NCI-H2107 (cell line): ENCODE data around the gene KLK10.
"Not testable (repeated sequence)": the region's sequence is repeated elsewhere in the genome, so short reads cannot be mapped to it uniquely, and the experiment has no call there.

Experiments used
- DNase-seq: peaks from one replicate; lab custom pipeline; 2025; lab: John Stamatoyannopoulos, UW

KLK10 gene

DNA sequence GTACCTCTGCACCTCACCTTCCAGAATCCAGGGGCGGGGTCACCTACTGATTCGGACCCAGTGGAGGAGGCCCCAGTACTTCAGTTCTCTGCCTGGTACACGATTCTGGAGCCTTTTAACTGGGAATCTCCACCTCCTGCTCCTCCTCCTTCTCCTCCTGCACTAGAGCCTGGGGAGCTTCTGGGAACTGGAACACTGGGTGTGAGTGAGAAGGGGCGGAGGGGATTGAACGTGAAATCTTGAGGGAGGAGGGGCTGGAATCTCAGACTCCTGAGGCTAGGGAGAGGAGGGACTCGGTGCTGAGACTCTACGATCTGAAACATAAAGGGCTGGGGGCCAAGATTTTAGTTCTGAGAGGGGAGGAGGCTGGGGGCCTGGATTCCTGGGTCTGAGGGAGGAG is 18.0 kb downstream of the KLK10 start, which contains the start of gene KLK8:
Gene KLK8 (minus strand): TSS at position 90 of the 400 bp plus-strand sequence. CDS start 437 bp downstream, outside the sequence.
- no peak for DNase-seq

GRCh38 chr19:51000981-51001380 is 18.5 kb downstream of the KLK10 start:
- DNase-seq = no peak

GRCh38 chr19:51000426-51000825 is 19.1 kb downstream of the KLK10 start:
- no peak for DNase-seq

DNA sequence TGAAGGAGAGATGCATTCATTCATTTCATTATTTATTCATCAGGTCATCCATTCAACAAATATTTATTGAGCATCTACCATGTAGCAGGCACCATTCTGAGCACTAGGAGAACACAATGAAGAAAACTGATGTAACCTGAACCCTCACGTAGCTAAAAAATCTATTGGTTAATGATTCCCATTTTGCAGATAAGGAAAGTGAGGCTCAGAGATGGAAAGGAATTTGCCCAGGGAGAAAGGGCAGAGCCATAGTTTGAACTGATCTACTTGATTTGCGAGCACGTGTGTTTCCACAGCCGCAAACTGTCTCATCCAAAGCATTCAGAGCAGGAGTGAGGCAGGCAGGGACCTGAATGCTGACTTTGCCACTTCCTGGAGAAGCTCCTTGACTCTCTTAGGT is 20.8 kb downstream of the KLK10 start:
- no peak for DNase-seq

DNA sequence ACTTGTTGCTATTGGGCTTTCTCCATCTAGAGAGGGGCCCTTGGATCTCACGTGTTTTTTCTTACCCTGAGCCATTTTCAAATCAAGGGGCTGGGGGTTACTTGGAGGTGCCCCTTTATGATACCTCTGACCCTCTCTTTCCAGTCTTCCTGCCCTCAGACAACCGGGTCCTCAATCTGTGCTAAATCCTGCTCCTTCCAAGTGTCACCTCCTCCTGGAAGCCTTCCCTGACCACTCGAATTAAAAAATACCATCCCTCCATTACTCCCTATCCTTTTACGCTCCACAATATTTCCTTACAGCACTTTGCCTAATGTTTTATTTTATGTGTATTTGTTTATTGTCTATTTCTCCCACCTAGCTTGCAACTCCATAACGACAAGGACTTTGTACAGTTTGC is 21.4 kb downstream of the KLK10 start:
- DNase-seq = no peak

- no peak for DNase-seq
Observed at GRCh38 chr19:50994129-50994528, 25.4 kb downstream of the KLK10 start.

GRCh38 chr19:50992666-50993035 is 26.9 kb downstream of the KLK10 start:
- DNase-seq = no peak

- not testable (repeated sequence) for DNase-seq
Observed at GRCh38 chr19:50984416-50984815, 35.1 kb downstream of the KLK10 start.

- DNase-seq = no peak
Observed at GRCh38 chr19:50983625-50984292, 35.8 kb downstream of the KLK10 start, which contains the start of gene KLK7. TSS of gene KLK7 (minus strand) at chr19:50983917. CDS start at chr19:50982399, 1,518 bp downstream.

DNA sequence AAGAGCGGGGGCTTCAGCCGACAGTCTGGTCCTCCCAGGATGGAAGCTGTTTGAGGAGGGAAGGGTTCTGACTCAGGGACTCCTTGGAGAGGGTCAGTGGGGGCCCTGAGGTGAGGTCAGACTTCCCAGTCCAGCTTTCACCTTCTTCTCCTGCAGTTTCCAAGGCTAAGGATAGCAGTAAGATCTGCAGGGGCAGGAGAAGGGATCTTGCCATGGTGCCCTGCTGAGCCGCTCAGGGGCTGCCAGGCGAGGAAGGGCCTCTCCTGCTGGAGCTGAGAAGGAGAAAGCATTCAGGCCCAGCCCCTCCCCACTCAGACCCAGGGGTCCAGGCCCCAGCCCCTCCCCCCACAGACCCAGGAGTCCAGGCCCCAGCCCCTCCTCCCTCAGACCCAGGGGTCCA is 37.3 kb downstream of the KLK10 start:
- no peak for DNase-seq

- no peak for DNase-seq
Observed at GRCh38 chr19:50981587-50982146, 37.8 kb downstream of the KLK10 start.

DNA sequence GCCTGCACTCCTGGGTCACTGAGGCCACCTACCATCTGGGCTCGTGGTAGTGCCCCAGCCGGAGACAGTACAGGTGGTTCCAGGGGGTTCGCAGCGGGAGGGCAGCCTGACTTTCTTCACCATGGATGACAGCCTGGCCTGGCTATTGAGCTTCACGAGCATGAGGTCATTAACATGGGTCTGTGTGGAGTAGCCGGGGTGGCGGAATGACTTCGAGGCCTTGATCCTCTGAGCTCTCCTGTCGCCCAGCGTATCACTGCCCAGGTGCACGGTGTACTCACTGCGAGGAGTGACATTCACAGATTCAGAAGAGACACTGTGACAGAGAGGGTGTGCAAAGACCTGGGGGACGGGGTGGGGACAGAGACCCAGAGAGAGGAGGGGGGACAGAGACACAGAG is 39.3 kb downstream of the KLK10 start:
- DNase-seq = no peak

DNA sequence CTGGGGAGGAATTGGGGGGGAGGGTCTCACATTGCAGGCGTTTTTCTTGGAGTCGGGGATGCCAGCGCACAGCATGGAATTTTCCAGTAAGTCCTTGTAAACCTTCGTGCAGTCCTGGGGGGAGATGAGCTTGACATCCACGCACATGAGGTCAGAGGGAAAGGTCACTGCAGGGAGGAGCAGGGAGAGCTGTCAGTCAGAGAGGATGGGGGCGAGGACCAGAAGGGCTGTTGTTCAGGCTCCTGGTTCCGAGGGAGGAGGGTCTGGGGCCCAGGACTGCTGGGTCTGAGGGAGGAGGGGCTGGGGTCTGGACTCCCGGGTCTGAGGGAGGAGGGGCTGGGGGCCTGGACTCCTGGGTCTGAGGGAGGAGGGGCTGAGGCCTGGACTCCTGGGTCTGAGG is 39.8 kb downstream of the KLK10 start:
- no peak for DNase-seq

DNA sequence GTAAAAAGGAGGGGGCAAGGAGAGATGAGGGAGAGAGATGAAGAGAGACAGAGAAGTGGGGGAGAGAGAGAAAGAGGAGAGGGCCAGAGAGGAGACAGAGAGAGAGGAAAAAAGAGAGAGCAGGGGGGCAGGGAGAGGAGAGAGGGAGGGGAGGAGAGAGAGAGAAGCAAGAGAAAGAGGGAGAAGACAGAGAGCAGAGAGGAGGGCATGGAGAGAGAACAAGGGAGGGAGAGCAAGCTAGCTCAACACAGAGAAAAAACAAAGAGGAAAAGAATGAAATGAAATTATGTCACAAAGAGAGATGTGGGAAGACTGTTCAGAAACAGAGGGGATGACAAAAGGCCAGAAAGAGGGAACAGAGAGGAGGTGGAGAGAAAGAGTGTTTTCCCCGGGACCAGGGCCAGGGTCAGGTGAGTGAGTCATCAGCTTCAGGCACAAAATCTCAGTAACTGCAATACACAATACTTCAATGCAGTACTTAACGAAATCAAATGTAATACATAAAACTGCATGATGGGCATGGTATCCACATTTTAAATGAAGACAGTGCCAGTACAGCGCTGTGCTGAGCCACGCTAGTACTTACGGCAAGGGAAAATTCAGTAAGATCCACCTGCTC is 40.6 kb downstream of the KLK10 start:
- no peak for DNase-seq

DNA sequence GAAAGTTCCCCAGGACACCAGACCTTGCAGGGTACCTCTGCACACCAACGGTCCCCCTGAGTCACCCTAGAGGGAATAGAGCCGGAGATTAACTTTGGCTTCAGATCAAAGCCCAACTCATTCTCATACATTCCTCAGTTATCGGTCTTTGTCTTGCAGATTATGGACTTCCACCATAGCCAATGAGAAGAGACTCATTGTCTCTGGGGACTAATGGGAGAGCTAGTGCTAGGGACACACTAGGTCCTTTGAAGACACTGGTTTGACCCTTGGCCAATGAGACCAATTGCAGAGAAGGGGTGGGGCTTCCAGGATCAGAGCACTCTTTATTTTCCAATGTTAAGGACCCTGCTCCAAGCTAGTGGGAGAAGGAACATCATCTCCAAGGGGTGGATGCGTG is 41.9 kb downstream of the KLK10 start:
- DNase-seq = no peak

DNA sequence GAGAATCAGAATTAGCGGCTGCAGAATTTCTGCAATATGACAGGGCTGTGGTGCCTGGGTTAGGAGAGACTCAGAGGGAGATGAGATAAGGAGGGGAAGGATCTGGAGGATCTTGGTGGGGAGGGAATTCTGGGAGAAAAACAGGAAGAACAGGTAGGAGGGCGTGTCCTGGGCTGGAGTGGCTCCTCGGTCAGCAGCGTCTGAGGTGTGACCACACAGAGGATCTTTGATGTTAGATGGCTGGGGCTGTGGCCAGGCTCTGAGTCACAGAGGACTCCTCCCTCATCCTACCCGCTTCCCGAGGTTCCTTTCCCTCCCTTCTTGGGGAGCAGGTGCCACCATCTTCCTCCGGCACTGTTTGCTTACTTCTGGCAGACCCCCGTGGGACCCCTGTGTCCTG is 43.7 kb downstream of the KLK10 start:
- DNase-seq = no peak

- DNase-seq = no peak
Observed at GRCh38 chr19:50974702-50975556, 44.6 kb downstream of the KLK10 start.

DNA sequence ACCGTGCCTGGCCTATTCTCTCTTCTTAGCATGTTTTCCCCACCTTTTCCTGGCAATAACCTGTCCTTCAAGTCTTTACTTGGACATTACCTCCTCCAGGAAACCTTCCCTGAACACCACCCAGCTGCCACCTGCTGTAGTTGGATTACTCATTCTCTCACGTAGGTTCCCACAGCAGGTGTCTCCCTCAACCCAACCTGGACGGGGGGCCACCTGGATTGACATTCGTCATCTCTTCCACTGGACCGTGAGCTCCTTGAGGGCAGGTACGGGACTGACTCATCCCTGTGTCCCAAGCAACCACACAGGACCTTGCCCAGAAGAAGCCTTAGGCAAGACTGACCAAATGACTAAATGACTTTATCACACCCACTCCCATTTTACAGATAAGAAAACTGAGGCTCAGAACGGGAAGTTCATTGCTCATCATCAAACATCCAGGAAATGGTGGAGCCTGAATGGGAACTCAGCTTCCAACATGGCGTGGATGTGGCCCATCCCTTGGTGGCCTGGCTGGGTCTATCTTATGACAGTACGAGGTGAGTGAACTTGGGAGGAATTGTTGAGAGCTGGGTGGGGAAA is 46.6 kb downstream of the KLK10 start:
- DNase-seq = no peak

- DNase-seq = not testable (repeated sequence)
Observed at GRCh38 chr19:50969810-50970209, 49.7 kb downstream of the KLK10 start.

DNA sequence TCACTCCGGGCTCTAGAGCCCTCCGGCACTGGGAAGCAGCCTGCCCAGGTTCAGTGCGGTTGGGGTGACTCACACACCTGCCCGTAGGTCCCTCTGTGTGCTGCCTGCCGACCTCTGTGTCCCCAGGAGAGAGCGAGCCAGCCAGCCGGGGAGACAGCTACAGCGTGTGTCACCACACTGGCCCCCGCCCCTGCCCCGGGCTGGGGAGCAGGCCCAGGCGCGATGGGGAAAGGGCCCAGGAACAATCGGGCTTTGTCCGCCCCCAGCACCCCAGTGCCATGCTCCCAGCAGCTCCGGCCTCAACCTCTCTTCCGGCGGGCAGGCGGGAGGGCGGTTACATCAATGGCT is 50.1 kb downstream of the KLK10 start, which contains the start of gene KLK6:
Gene KLK6 (minus strand): TSS at position 179 of the 348 bp plus-strand sequence. CDS start 1,487 bp downstream, outside the sequence.
- no peak for DNase-seq

GRCh38 chr19:50968716-50969412 is 50.6 kb downstream of the KLK10 start:
- no peak for DNase-seq
